B cell (primary cell): ENCODE results near the gene NPAP1. TPM values are rescaled to one million over a fixed set of nuclear protein-coding genes. Genes with fewer than 3 reads are reported as not detected.

Source experiments
- ATAC-seq: fragments of 200-7000 bp; cut with Tn5 transposase; one replicate; pipeline ENCODE4 v1.10.0; 2021; ENCODE audit warnings: low read depth, mild to moderate bottlenecking, moderate number of reproducible peaks, moderate library complexity
- CTCF ChIA-PET: fragments of 350-600 bp; sonication (Branson Sonifier 250); formaldehyde crosslinking; loops from one replicate; lab custom pipeline; 2021; ENCODE audit warnings: antibody characterized with exemption, inconsistent platforms; lab: Charles Lee
- POLR2A ChIA-PET: fragments of 350-600 bp; sonication (Branson Sonifier 250); formaldehyde crosslinking; loops from one replicate; lab custom pipeline; 2021; ENCODE audit warnings: antibody characterized with exemption; lab: Charles Lee
- DNase-seq: peaks from one replicate; pipeline ENCODE4 v3.0.0; 2013
- H2AFZ ChIP-seq: 2 replicates; pipeline ENCODE4 v1.6.1; 2012; ENCODE audit warnings: mild to moderate bottlenecking, low read depth, low read length; ENCODE audit not compliant: insufficient read depth, poor library complexity, severe bottlenecking
- H3K27ac ChIP-seq, 2 donors: 1 replicate in 1 of 2; 2 replicates in 1 of 2; pipeline ENCODE4 v1.5.1; 2012 to 2013; ENCODE audit warnings: low read length in 2 of 2, mild to moderate bottlenecking in 2 of 2, moderate library complexity in 1 of 2
- H3K27me3 ChIP-seq, 4 experiments: fragments of 200-600 bp in 1 of 4; sonication (generic) in 1 of 4; replicated peaks in 1 of 4; 1 replicate in 2 of 4; 2 replicates in 2 of 4; pipeline versions ENCODE4 v1.6.1 to v1.7.0; 2013 to 2016; ENCODE audit warnings: low read length in 3 of 4, mild to moderate bottlenecking in 2 of 4, mixed read lengths in 1 of 4, moderate library complexity in 1 of 4; ENCODE audit not compliant: insufficient read depth in 4 of 4, control insufficient read depth in 3 of 4; ENCODE audit errors: control extremely low read depth in 1 of 4
- H3K36me3 ChIP-seq, 2 experiments: replicated peaks in 1 of 2; 1 replicate in 1 of 2; 2 replicates in 1 of 2; pipeline versions ENCODE4 v1.6.1 to v1.7.1; 2013; ENCODE audit warnings: low read length in 1 of 2; ENCODE audit not compliant: insufficient read depth in 2 of 2, control insufficient read depth in 1 of 2; ENCODE audit errors: control extremely low read depth in 1 of 2, extremely low read depth in 1 of 2
- H3K4me1 ChIP-seq, 2 donors: fragments of 200-600 bp in 1 of 2; sonication (generic) in 1 of 2; 1 replicate in 1 of 2; 2 replicates in 1 of 2; pipeline versions ENCODE4 v1.5.1 to v1.6.1; 2013 to 2017; ENCODE audit warnings: low read length in 2 of 2; ENCODE audit not compliant: control insufficient read depth in 2 of 2, insufficient read depth in 2 of 2
- H3K4me2 ChIP-seq: replicated peaks from 2 replicates; pipeline ENCODE3; 2012; ENCODE audit warnings: mild to moderate bottlenecking, low read depth, low read length; ENCODE audit not compliant: poor library complexity, severe bottlenecking
- H3K4me3 ChIP-seq, 5 experiments: fragments of 200-600 bp in 1 of 5; sonication (generic) in 1 of 5; 1 replicate in 3 of 5; 2 replicates in 2 of 5; pipeline versions ENCODE4 v1.5.1 to v1.7.0; 2011 to 2016; ENCODE audit warnings: low read length in 4 of 5, mild to moderate bottlenecking in 4 of 5, low read depth in 2 of 5, control low read depth in 1 of 5, moderate library complexity in 1 of 5; ENCODE audit not compliant: insufficient read depth in 1 of 5; ENCODE audit errors: control extremely low read depth in 1 of 5, extremely low read depth in 1 of 5
- H3K79me2 ChIP-seq: fragments of 200-600 bp; sonication (generic); one replicate; pipeline ENCODE4 v1.6.0; 2016; ENCODE audit warnings: low read length; ENCODE audit not compliant: control insufficient read depth, insufficient read depth
- H3K9ac ChIP-seq: fragments of 200-600 bp; sonication (generic); 2 replicates; pipeline ENCODE4 v1.6.1; 2017; ENCODE audit warnings: mild to moderate bottlenecking, low read length, moderate library complexity
- H3K9me3 ChIP-seq, 3 donors: one replicate each; pipeline versions ENCODE4 v1.6.1 to v1.7.1; 2013; ENCODE audit warnings: low read length in 2 of 3; ENCODE audit not compliant: control insufficient read depth in 2 of 3, insufficient read depth in 1 of 3; ENCODE audit errors: control extremely low read depth in 1 of 3
- H4K20me1 ChIP-seq: 2 replicates; pipeline ENCODE4 v1.6.0; 2012; ENCODE audit warnings: mild to moderate bottlenecking, low read length; ENCODE audit not compliant: insufficient read depth, control insufficient read depth, poor library complexity, severe bottlenecking
- H3K27ac Mint-ChIP-seq: one replicate; pipeline ENCODE4 v1.8.0; 2021; ENCODE audit warnings: mixed read lengths
- H3K27me3 Mint-ChIP-seq: one replicate; pipeline ENCODE4 v1.8.0; 2021; ENCODE audit warnings: mixed read lengths
- H3K4me1 Mint-ChIP-seq: one replicate; pipeline ENCODE4 v1.8.0; 2021; ENCODE audit warnings: mixed read lengths
- H3K4me3 Mint-ChIP-seq: one replicate; pipeline ENCODE4 v1.8.0; 2021; ENCODE audit warnings: mixed read lengths
- H3K9me3 Mint-ChIP-seq: one replicate; pipeline ENCODE4 v1.8.0; 2022; ENCODE audit warnings: mixed read lengths; ENCODE audit not compliant: insufficient read depth
- EZH2 ChIP-seq: IDR thresholded peaks from 2 replicates; pipeline ENCODE4 v1.6.1; 2012; ENCODE audit warnings: borderline replicate concordance, low read depth, mild to moderate bottlenecking, moderate library complexity, low read length; ENCODE audit not compliant: insufficient read depth, poor library complexity, severe bottlenecking
- WGBS: methylation state at CpG from one replicate; pipeline ENCODE4 v1.1.5; 2013; ENCODE audit warnings: missing lambda C conversion rate; ENCODE audit not compliant: insufficient coverage; 5-methylcytosine and 5-hydroxymethylcytosine counted together
- intact Hi-C: fragments of 100-400 bp; cut with micrococcal nuclease; formaldehyde crosslinking; loops from one replicate; pipeline ENCODE4 v1.10.0; 2022
- polyA plus RNA-seq: library from polyadenylated mRNA; depleted of rRNA; stranded (reverse); fragments of >200 nt; gene quantifications from 2 replicates; pipeline ENCODE4 v1.2.3, GENCODE V29; 2012
- total RNA-seq, 2 donors: library from RNA; stranded (reverse); fragments of 120-200 nt in 1 of 2; gene quantifications; 1 replicate in 1 of 2; 2 replicates in 1 of 2; pipeline versions ENCODE4 v1.2.3 to v1.2.4, GENCODE V29; 2013 to 2022
- TF ChIP-seq, protein P1 (sequence below): fragments of 200-600 bp; IDR thresholded peaks from one replicate; pipeline ENCODE4 v1.8.0; 2022; ENCODE audit warnings: antibody characterized with exemption, mild to moderate bottlenecking

Gene NPAP1
- total and polyA plus RNA-seq, 2 donors (not counting 1 experiment from before 2014, with no cell fraction given), result not detected

- CTCF ChIA-PET, result no interaction called here
- Mint-ChIP-seq H3K27me3 (no peaks in the 10 kb centered on the region), H3K4me1 (no peaks in the 10 kb centered on the region), H3K9me3 (peaks cover 9% of the 10 kb centered on the region), H3K27ac (no peak overlapping the region), H3K4me3 (no peak overlapping the region)
- WGBS, result no CpG with 5 or more reads among the region's 3 CpGs
- H4K20me1 ChIP-seq, result no peaks in the 10 kb centered on the region
- H3K36me3 ChIP-seq, result no peaks in the 10 kb centered on the region
- no peak overlapping the region for H3K4me3 ChIP-seq
- no peaks in the 10 kb centered on the region for H3K79me2 ChIP-seq
- H3K27me3 ChIP-seq, result no peaks in the 10 kb centered on the region
- H3K9me3 ChIP-seq, result peaks cover 0 to 6% (median 2%) of the 10 kb centered on the region in 3 donors
- no peak overlapping the region for H3K9ac ChIP-seq
- H3K4me1 ChIP-seq, result no peaks in the 10 kb centered on the region
- no peak for DNase-seq
- H2AFZ ChIP-seq, result no peak overlapping the region
- POLR2A ChIA-PET, result no interaction called here
- H3K27ac ChIP-seq, result no peak overlapping the region
- TF ChIP-seq, protein P1, sequence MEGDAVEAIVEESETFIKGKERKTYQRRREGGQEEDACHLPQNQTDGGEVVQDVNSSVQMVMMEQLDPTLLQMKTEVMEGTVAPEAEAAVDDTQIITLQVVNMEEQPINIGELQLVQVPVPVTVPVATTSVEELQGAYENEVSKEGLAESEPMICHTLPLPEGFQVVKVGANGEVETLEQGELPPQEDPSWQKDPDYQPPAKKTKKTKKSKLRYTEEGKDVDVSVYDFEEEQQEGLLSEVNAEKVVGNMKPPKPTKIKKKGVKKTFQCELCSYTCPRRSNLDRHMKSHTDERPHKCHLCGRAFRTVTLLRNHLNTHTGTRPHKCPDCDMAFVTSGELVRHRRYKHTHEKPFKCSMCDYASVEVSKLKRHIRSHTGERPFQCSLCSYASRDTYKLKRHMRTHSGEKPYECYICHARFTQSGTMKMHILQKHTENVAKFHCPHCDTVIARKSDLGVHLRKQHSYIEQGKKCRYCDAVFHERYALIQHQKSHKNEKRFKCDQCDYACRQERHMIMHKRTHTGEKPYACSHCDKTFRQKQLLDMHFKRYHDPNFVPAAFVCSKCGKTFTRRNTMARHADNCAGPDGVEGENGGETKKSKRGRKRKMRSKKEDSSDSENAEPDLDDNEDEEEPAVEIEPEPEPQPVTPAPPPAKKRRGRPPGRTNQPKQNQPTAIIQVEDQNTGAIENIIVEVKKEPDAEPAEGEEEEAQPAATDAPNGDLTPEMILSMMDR, result no peak
- TF ChIP-seq EZH2, result no peak
- no peak for ATAC-seq
- intact Hi-C loops, result no loop called here
- no peak overlapping the region for H3K4me2 ChIP-seq
Observed at GRCh38 chr15:24696201-24696600, 20.6 kb downstream of the NPAP1 start.

GRCh38 chr15:24696842-24697241 lies 21.3 kb downstream of the NPAP1 start:
- Histone ChIP-seq H4K20me1 (no peaks in the 10 kb centered on the region), H3K4me3 (no peak overlapping the region), H3K27me3 (no peaks in the 10 kb centered on the region), H2AFZ (no peak overlapping the region), H3K9me3 (peaks cover 0 to 6% (median 2%) of the 10 kb centered on the region in 3 donors), H3K27ac (no peak overlapping the region), H3K4me2 (no peak overlapping the region), H3K4me1 (no peaks in the 10 kb centered on the region), H3K36me3 (no peaks in the 10 kb centered on the region), H3K9ac (no peak overlapping the region), H3K79me2 (no peaks in the 10 kb centered on the region)
- no peak for DNase-seq
- no peaks in the 10 kb centered on the region for H3K4me1 Mint-ChIP-seq
- H3K4me3 Mint-ChIP-seq, result no peak overlapping the region
- ATAC-seq, result no peak
- no peak for TF ChIP-seq EZH2
- TF ChIP-seq, protein P1, result no peak
- peaks cover 9% of the 10 kb centered on the region for H3K9me3 Mint-ChIP-seq
- ChIA-PET POLR2A (no interaction called here), CTCF (no interaction called here)
- intact Hi-C loops, result no loop called here
- H3K27me3 Mint-ChIP-seq, result no peaks in the 10 kb centered on the region
- 81% methylated on average over 4 of the region's 9 CpGs for WGBS
- H3K27ac Mint-ChIP-seq, result no peak overlapping the region
